Measurements from ENCODE around the gene STAM. TPM values are rescaled to one million over a fixed set of nuclear protein-coding genes. Genes with fewer than 3 reads are reported as not detected.
"Not testable (repeated sequence)": the region's sequence is repeated elsewhere in the genome, so short reads cannot be mapped to it uniquely, and the experiment has no call there.

STAM gene
- polyA plus RNA-seq, 1 donor from 2014 or later = 33.0 TPM

GRCh38 chr10:17626656-17627055, 17.3 kb upstream of the STAM start:
- H3K79me2 ChIP-seq (replicated peaks; ENCODE audit: insufficient read depth, low read length) = no peaks in the 10 kb centered on the region
- no peaks in the 10 kb centered on the region for H3K27me3 ChIP-seq (ENCODE audit: insufficient read depth, low read depth, low read length)
- no peaks in the 10 kb centered on the region for H3K9me2 ChIP-seq (ENCODE audit: insufficient read depth, low read length)
- no peaks in the 10 kb centered on the region for H3K9me3 ChIP-seq (ENCODE audit: low read length)
- no peak overlapping the region for H3K4me3 ChIP-seq (ENCODE audit: low read length)
- no peaks in the 10 kb centered on the region for H3F3A ChIP-seq (ENCODE audit: insufficient read depth, low read length, poor library complexity, severe bottlenecking)
- no peak overlapping the region for H3K4me2 ChIP-seq (ENCODE audit: low read length)
- no peak overlapping the region for H2AFZ ChIP-seq (ENCODE audit: low read depth, low read length)
- H3K36me3 ChIP-seq (ENCODE audit: insufficient read depth, low read length) = no peaks in the 10 kb centered on the region
- H3K9ac ChIP-seq (ENCODE audit: low read length) = no peak overlapping the region
- TF ChIP-seq POLR2AphosphoS5 (IDR thresholded peaks at IDR 0.05) = no peak
- TF ChIP-seq CTCF (IDR thresholded peaks at IDR 0.05; ENCODE audit: poor library complexity, severe bottlenecking) = no peak
- TF ChIP-seq MXI1 (conservative IDR thresholded peaks at IDR 0.05; ENCODE audit: poor library complexity, severe bottlenecking) = no peak
- no peak for TF ChIP-seq SMC3 (conservative IDR thresholded peaks at IDR 0.05; ENCODE audit: poor library complexity)
- TF ChIP-seq REST (IDR thresholded peaks at IDR 0.05; ENCODE audit: borderline replicate concordance) = no peak
- no peak for TF ChIP-seq EP300 (conservative IDR thresholded peaks at IDR 0.05; ENCODE audit: poor library complexity, severe bottlenecking)
- H3K27ac ChIP-seq (ENCODE audit: low read length) = no peak overlapping the region
- no peaks in the 10 kb centered on the region for H4K20me1 ChIP-seq (ENCODE audit: insufficient read depth)

- not testable (repeated sequence) for H3K79me2 ChIP-seq (replicated peaks; ENCODE audit: insufficient read depth, low read length); H3K4me2 ChIP-seq (ENCODE audit: low read length); H2AFZ ChIP-seq (ENCODE audit: low read depth, low read length); H3K4me3 ChIP-seq (ENCODE audit: low read length); H3K27ac ChIP-seq (ENCODE audit: low read length); H4K20me1 ChIP-seq (ENCODE audit: insufficient read depth); H3K9ac ChIP-seq (ENCODE audit: low read length); H3K36me3 ChIP-seq (ENCODE audit: insufficient read depth, low read length); H3K27me3 ChIP-seq (ENCODE audit: insufficient read depth, low read depth, low read length); H3F3A ChIP-seq (ENCODE audit: insufficient read depth, low read length, poor library complexity, severe bottlenecking); H3K9me3 ChIP-seq (ENCODE audit: low read length); H3K9me2 ChIP-seq (ENCODE audit: insufficient read depth, low read length)
These were observed 11.4 kb upstream of the STAM start for GRCh38 chr10:17632590-17632989.

GRCh38 chr10:17633353-17633752, 10.6 kb upstream of the STAM start:
- H3K9ac ChIP-seq (ENCODE audit: low read length) = no peak overlapping the region
- H3K4me3 ChIP-seq (ENCODE audit: low read length) = no peak overlapping the region
- no peaks in the 10 kb centered on the region for H3K9me3 ChIP-seq (ENCODE audit: low read length)
- no peaks in the 10 kb centered on the region for H3K79me2 ChIP-seq (replicated peaks; ENCODE audit: insufficient read depth, low read length)
- H3F3A ChIP-seq (ENCODE audit: insufficient read depth, low read length, poor library complexity, severe bottlenecking) = no peaks in the 10 kb centered on the region
- H3K36me3 ChIP-seq (ENCODE audit: insufficient read depth, low read length) = no peaks in the 10 kb centered on the region
- TF ChIP-seq RAD21 (conservative IDR thresholded peaks at IDR 0.05) (no peak), TAF1 (IDR thresholded peaks at IDR 0.05; ENCODE audit: low read depth) (no peak), SMC3 (conservative IDR thresholded peaks at IDR 0.05; ENCODE audit: poor library complexity) (no peak), CTCF (IDR thresholded peaks at IDR 0.05; ENCODE audit: poor library complexity, severe bottlenecking) (no peak), MXI1 (conservative IDR thresholded peaks at IDR 0.05; ENCODE audit: poor library complexity, severe bottlenecking) (no peak), EP300 (conservative IDR thresholded peaks at IDR 0.05; ENCODE audit: poor library complexity, severe bottlenecking) (no peak)
- no peaks in the 10 kb centered on the region for H4K20me1 ChIP-seq (ENCODE audit: insufficient read depth)
- no peak overlapping the region for H3K27ac ChIP-seq (ENCODE audit: low read length)
- no peak overlapping the region for H3K4me2 ChIP-seq (ENCODE audit: low read length)
- no peaks in the 10 kb centered on the region for H3K9me2 ChIP-seq (ENCODE audit: insufficient read depth, low read length)
- no peak overlapping the region for H2AFZ ChIP-seq (ENCODE audit: low read depth, low read length)
- H3K27me3 ChIP-seq (ENCODE audit: insufficient read depth, low read depth, low read length) = no peaks in the 10 kb centered on the region

Measured in neural cell (in vitro differentiated cells).